SK-N-SH treated with all-trans-retinoic acid at 6 μM for 48 hours (cell line): Measurements from ENCODE around the gene C20orf96.

Experiments used
- CREB5 ChIP-seq: fragments of 250-450 bp; sonication (Bioruptor Pico); IDR thresholded peaks from 2 replicates; pipeline ENCODE4 v1.5.1; 2020; ENCODE audit warnings: low read depth, mild to moderate bottlenecking, moderate library complexity
- CSRNP3 ChIP-seq: fragments of 250-450 bp; sonication (Bioruptor Pico); IDR thresholded peaks from 2 replicates; pipeline ENCODE4 v1.5.1; 2021; ENCODE audit warnings: mild to moderate bottlenecking, moderate library complexity
- ESRRG ChIP-seq: fragments of 250-450 bp; sonication (Bioruptor Pico); IDR thresholded peaks from 2 replicates; pipeline ENCODE4 v1.6.1; 2021; ENCODE audit warnings: mild to moderate bottlenecking
- GLIS3 ChIP-seq: fragments of 250-450 bp; sonication (Bioruptor Pico); IDR thresholded peaks from 2 replicates; pipeline ENCODE4 v1.5.0; 2020; ENCODE audit warnings: mild to moderate bottlenecking, moderate library complexity
- ISL1 ChIP-seq: fragments of 250-450 bp; sonication (Bioruptor Pico); IDR thresholded peaks from 2 replicates; pipeline ENCODE4 v2.1.2; 2022; ENCODE audit warnings: mild to moderate bottlenecking, moderate library complexity
- PPARA ChIP-seq: fragments of 250-450 bp; sonication (Bioruptor Pico); IDR thresholded peaks from 2 replicates; pipeline ENCODE4 v1.5.0; 2020; ENCODE audit warnings: mild to moderate bottlenecking, borderline replicate concordance
- RARB ChIP-seq: fragments of 250-450 bp; sonication (Bioruptor Pico); IDR thresholded peaks from 2 replicates; pipeline ENCODE4 v1.8.0; 2021; ENCODE audit warnings: mild to moderate bottlenecking, moderate library complexity
- TOX ChIP-seq: fragments of 250-450 bp; sonication (Bioruptor Pico); IDR thresholded peaks from 2 replicates; pipeline ENCODE4 v1.8.0; 2021; ENCODE audit warnings: mild to moderate bottlenecking, moderate library complexity, borderline replicate concordance
- ZNF565 ChIP-seq: fragments of 450-650 bp; formaldehyde crosslinking; conservative IDR thresholded peaks from 2 replicates; pipeline ENCODE4 v1.5.0; 2020; ENCODE audit warnings: low read depth, mild to moderate bottlenecking, moderate library complexity

GRCh38 chr20:270517-270916, 20.0 kb downstream of the C20orf96 start:
- TF ChIP-seq ZNF565 (CRISPR knock-in tag) (no peak), GLIS3 (CRISPR knock-in tag) (no peak), PPARA (CRISPR knock-in tag) (no peak), RARB (CRISPR knock-in tag) (no peak), TOX (CRISPR knock-in tag) (no peak), CREB5 (CRISPR knock-in tag) (no peak), ISL1 (no peak), CSRNP3 (CRISPR knock-in tag) (no peak), ESRRG (CRISPR knock-in tag) (no peak)
